Measurements from ENCODE around the gene EFS. TPM values are rescaled to one million over a fixed set of nuclear protein-coding genes. Genes with fewer than 3 reads are reported as not detected.

The EFS gene
- total and polyA plus RNA-seq, 2 of the 8 experiments (the other 6 are each of a cell fraction or from before 2014, with no cell fraction given), result 27.8 to 28.6 TPM

GRCh38 chr14:23405096-23405495 is 40.1 kb upstream of the EFS start:
- H2BK15ac ChIP-seq (ENCODE audit: low read length), result no peak overlapping the region
- no peak overlapping the region for H2BK12ac ChIP-seq (ENCODE audit: low read depth, low read length)
- ChIA-PET CTCF (ENCODE audit: partially characterized antibody) (interaction anchor here (2.2 kb wide), 1 partner anchor 25 kb away, joined by 5 read pairs; no protein-coding TSS in a partner anchor), POLR2A (ENCODE audit: partially characterized antibody) (interaction anchor here (0.6 kb wide), 1 partner anchor 13 kb away, joined by 3 read pairs; no protein-coding TSS in a partner anchor)
- H4K91ac ChIP-seq (replicated peaks; ENCODE audit: insufficient read length, low read length), result no peak overlapping the region
- H3K27ac ChIP-seq (ENCODE audit: low read depth, low read length), result no peak overlapping the region
- H3K9ac ChIP-seq (replicated peaks in 1 of 4; ENCODE audit: extremely low read depth in 1 of 4, low read depth in 3 of 4, low read length in 3 of 4), result no peak overlapping the region
- no peaks in the 10 kb centered on the region for H3K23me2 ChIP-seq (ENCODE audit: low read depth, low read length)
- H3K9me3 ChIP-seq (ENCODE audit: insufficient read depth in 2 of 2, low read depth in 1 of 2, low read length in 1 of 2), result no peaks in the 10 kb centered on the region
- H4K20me1 ChIP-seq (replicated peaks in 1 of 2; ENCODE audit: control insufficient read depth in 1 of 2, insufficient read depth in 2 of 2, low read length in 2 of 2), result peaks cover 0 to 2% of the 10 kb centered on the region in 2 experiments
- H3K18ac ChIP-seq (ENCODE audit: extremely low read depth, low read length), result no peak overlapping the region
- H2AFZ ChIP-seq (ENCODE audit: low read length), result no peak overlapping the region
- DNase-seq (ENCODE audit: low read depth in 1 of 2, low spot score in 2 of 2) (no peak), FAIRE-seq (no peak)
- no peak overlapping the region for H3K56ac ChIP-seq (replicated peaks; ENCODE audit: insufficient read length, low read depth, low read length)
- no peak overlapping the region for H3K14ac ChIP-seq (ENCODE audit: insufficient read length)
- no peaks in the 10 kb centered on the region; a peak in 3 of 7 replicates for H3K27me3 ChIP-seq (replicated peaks in 1 of 4; ENCODE audit: control insufficient read depth in 3 of 4, extremely low read depth in 1 of 4, insufficient read depth in 3 of 4, low read length in 3 of 4)
- H2BK20ac ChIP-seq (ENCODE audit: low read length), result no peak overlapping the region
- no peaks in the 10 kb centered on the region for H3K36me3 ChIP-seq (ENCODE audit: control insufficient read depth in 2 of 4, insufficient read depth in 4 of 4, low read length in 3 of 4)
- H4K8ac ChIP-seq (ENCODE audit: extremely low read depth, insufficient read depth, low read length), result no peak overlapping the region
- H2BK120ac ChIP-seq (replicated peaks; ENCODE audit: low read depth, low read length), result no peak overlapping the region
- WGBS, 2 experiments (ENCODE audit: extremely low coverage in 1 of 2, insufficient coverage in 1 of 2, insufficient read length in 1 of 2, insufficient replicate concordance in 2 of 2, low coverage in 1 of 2, low lambda C conversion rate in 2 of 2, missing lambda C conversion rate in 1 of 2), result 93% methylated on average over 10 of the region's 10 CpGs; no CpG with 5 or more reads in 1 of the 2 experiments
- no peaks in the 10 kb centered on the region; a peak in 1 of 7 replicates for H3K4me1 ChIP-seq (replicated peaks in 1 of 4; ENCODE audit: control insufficient read depth in 3 of 4, insufficient read depth in 4 of 4, low read length in 3 of 4)
- no peak overlapping the region for H2BK5ac ChIP-seq (ENCODE audit: low read depth, low read length)
- H4K5ac ChIP-seq (ENCODE audit: insufficient read length, low read depth, low read length), result no peak overlapping the region
- H3K4me2 ChIP-seq (ENCODE audit: insufficient read depth in 1 of 2, low read depth in 2 of 2, low read length in 2 of 2), result no peak overlapping the region; a peak in 1 of 4 replicates
- H2AK5ac ChIP-seq (ENCODE audit: low read depth, low read length), result no peak overlapping the region
- no peak overlapping the region for H3K4me3 ChIP-seq (ENCODE audit: extremely low read depth in 1 of 4, insufficient read depth in 2 of 4, low read depth in 3 of 4, low read length in 4 of 4)
- no peaks in the 10 kb centered on the region for H3K79me1 ChIP-seq (ENCODE audit: low read depth, low read length)
- no peaks in the 10 kb centered on the region for H3K79me2 ChIP-seq (ENCODE audit: control insufficient read depth in 1 of 2, insufficient read depth in 2 of 2, low read length in 2 of 2)
- no peak overlapping the region for H3K4ac ChIP-seq (replicated peaks; ENCODE audit: insufficient read length, low read depth, low read length)
- H3K23ac ChIP-seq (ENCODE audit: insufficient read length), result no peak overlapping the region
- TF ChIP-seq, protein P1, sequence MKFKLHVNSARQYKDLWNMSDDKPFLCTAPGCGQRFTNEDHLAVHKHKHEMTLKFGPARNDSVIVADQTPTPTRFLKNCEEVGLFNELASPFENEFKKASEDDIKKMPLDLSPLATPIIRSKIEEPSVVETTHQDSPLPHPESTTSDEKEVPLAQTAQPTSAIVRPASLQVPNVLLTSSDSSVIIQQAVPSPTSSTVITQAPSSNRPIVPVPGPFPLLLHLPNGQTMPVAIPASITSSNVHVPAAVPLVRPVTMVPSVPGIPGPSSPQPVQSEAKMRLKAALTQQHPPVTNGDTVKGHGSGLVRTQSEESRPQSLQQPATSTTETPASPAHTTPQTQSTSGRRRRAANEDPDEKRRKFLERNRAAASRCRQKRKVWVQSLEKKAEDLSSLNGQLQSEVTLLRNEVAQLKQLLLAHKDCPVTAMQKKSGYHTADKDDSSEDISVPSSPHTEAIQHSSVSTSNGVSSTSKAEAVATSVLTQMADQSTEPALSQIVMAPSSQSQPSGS (IDR thresholded peaks at IDR 0.05; ENCODE audit: low read length), result no peak
- no peak for TF ChIP-seq GABPA (IDR thresholded peaks at IDR 0.05; ENCODE audit: borderline replicate concordance, insufficient read depth, low read length)
- TF ChIP-seq HDAC2 (IDR thresholded peaks at IDR 0.05; ENCODE audit: borderline replicate concordance in 1 of 2, low read depth in 2 of 2, low read length in 2 of 2), result no peak
- TF ChIP-seq E2F6 (IDR thresholded peaks at IDR 0.05), result no peak
- no peak for TF ChIP-seq SIRT6 (IDR thresholded peaks at IDR 0.05; ENCODE audit: low read length)
- TF ChIP-seq EP300 (IDR thresholded peaks at IDR 0.05; ENCODE audit: borderline replicate concordance in 1 of 2, low read depth in 2 of 2, low read length in 2 of 2), result no peak
- no peak for TF ChIP-seq BCL11A (IDR thresholded peaks at IDR 0.05; ENCODE audit: low read depth in 2 of 2, low read length in 2 of 2)
- TF ChIP-seq JUN (IDR thresholded peaks at IDR 0.05; ENCODE audit: low read depth, low read length), result no peak
- TF ChIP-seq, protein P2, sequence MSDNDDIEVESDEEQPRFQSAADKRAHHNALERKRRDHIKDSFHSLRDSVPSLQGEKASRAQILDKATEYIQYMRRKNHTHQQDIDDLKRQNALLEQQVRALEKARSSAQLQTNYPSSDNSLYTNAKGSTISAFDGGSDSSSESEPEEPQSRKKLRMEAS (IDR thresholded peaks at IDR 0.05), result no peak
- TF ChIP-seq BACH1 (IDR thresholded peaks at IDR 0.05; ENCODE audit: low read length), result no peak
- TF ChIP-seq RXRA (IDR thresholded peaks at IDR 0.05; ENCODE audit: insufficient read depth, low read depth, low read length), result no peak
